ENCODE measurements around the gene KCNQ5.

KCNQ5 gene

GRCh38 chr6:73200247-73200646 lies 578.4 kb downstream of the KCNQ5 start (continued):
- TF ChIP-seq PRDM2 (tag by site-specific recombination; IDR thresholded peaks at IDR 0.05; ENCODE audit: borderline replicate concordance) = no peak
- TF ChIP-seq, protein P1, sequence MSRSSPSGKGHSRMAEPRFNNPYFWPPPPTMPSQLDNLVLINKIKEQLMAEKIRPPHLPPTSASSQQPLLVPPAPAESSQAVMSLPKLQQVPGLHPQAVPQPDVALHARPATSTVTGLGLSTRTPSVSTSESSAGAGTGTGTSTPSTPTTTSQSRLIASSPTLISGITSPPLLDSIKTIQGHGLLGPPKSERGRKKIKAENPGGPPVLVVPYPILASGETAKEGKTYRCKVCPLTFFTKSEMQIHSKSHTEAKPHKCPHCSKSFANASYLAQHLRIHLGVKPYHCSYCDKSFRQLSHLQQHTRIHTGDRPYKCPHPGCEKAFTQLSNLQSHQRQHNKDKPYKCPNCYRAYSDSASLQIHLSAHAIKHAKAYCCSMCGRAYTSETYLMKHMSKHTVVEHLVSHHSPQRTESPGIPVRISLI (tag by site-specific recombination; IDR thresholded peaks at IDR 0.05) = no peak

DNA sequence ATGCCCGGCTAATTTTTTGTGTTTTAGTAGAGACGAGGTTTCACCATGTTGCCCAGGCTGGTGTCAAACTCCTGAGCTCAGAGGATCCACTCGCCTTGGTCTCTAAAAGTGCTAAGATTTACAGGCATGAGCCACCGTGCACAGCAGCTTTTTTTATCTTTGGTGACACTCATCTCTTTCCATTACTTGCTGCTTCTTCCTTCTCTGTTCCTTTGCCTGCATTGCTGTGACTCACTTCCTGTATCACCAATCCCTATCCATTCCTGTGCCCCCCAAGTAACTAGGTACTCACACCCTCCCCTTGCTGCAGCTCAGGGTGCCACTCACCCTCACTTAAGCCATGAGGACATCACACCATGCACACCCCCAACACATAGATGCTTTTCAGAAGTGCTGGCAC lies 578.9 kb downstream of the KCNQ5 start:
- ChIA-PET CTCF (no interaction called here), POLR2A (no interaction called here)
- no peak overlapping the region for H3K4me3 ChIP-seq (ENCODE audit: low read depth, low read length)
- TF ChIP-seq TSHZ1 (tag by site-specific recombination; IDR thresholded peaks at IDR 0.05; ENCODE audit: borderline replicate concordance) (no peak), PRDM6 (tag by site-specific recombination; IDR thresholded peaks at IDR 0.05) (no peak), ZBTB8A (tag by site-specific recombination; IDR thresholded peaks at IDR 0.05) (no peak), ZNF701 (tag by site-specific recombination; IDR thresholded peaks at IDR 0.05) (no peak), PRDM10 (tag by site-specific recombination; IDR thresholded peaks at IDR 0.05) (no peak), ZEB2 (tag by site-specific recombination; IDR thresholded peaks at IDR 0.05) (no peak), REPIN1 (tag by site-specific recombination; IDR thresholded peaks at IDR 0.05; ENCODE audit: low read depth) (no peak), HOXC10 (CRISPR knock-in tag; IDR thresholded peaks at IDR 0.05) (no peak), PRDM2 (tag by site-specific recombination; IDR thresholded peaks at IDR 0.05; ENCODE audit: borderline replicate concordance) (no peak), AEBP2 (tag by site-specific recombination; IDR thresholded peaks at IDR 0.05; ENCODE audit: borderline replicate concordance) (no peak)

More for the DNA sequence above, 578.9 kb downstream of the KCNQ5 start:
- H3K9me3 ChIP-seq (ENCODE audit: control insufficient read depth, insufficient read depth, low read depth, low read length) = no peaks in the 10 kb centered on the region
- H3K4me1 ChIP-seq (ENCODE audit: control insufficient read depth, insufficient read depth, low read length) = no peaks in the 10 kb centered on the region
- H3K27ac ChIP-seq (ENCODE audit: extremely low read depth, low read depth, low read length) = no peak overlapping the region
- no peaks in the 10 kb centered on the region for H3K36me3 ChIP-seq (ENCODE audit: control insufficient read depth in 2 of 2, insufficient read depth in 1 of 2, low read length in 2 of 2)

Data from HEK293 (cell line).